ENCODE results near the gene RNF41. TPM values are rescaled to one million over a fixed set of nuclear protein-coding genes. Genes with fewer than 3 reads are reported as not detected.
A peak's percentile ranks its signal among the peaks of the same experiment; 100 is the strongest.

RNF41 gene
- polyA plus RNA-seq, 4 donors: 11.4 to 31.2 (median 18.3) TPM

- Histone ChIP-seq H3K27me3 (ENCODE audit: control insufficient read depth in 3 of 3, insufficient read depth in 3 of 3, low read length in 3 of 3) (no peaks in the 10 kb centered on the region), H3K9me3 (ENCODE audit: control insufficient read depth in 2 of 2, insufficient read depth in 1 of 2, low read depth in 1 of 2, low read length in 1 of 2) (no peaks in the 10 kb centered on the region), H3K4me1 (ENCODE audit: control insufficient read depth in 3 of 3, insufficient read depth in 2 of 3, low read depth in 1 of 3, low read length in 2 of 3) (peaks cover 0 to 31% (median 3%) of the 10 kb centered on the region in 3 donors), H3K36me3 (ENCODE audit: control insufficient read depth in 3 of 3, insufficient read depth in 2 of 3, low read depth in 1 of 3, low read length in 3 of 3) (peaks cover 0 to 24% (median 3%) of the 10 kb centered on the region in 3 donors), H3K27ac (ENCODE audit: low read depth in 1 of 3, low read length in 2 of 3) (peak overlapping the region in 1 of 3 donors; percentile 91), H3K4me3 (ENCODE audit: low read depth in 1 of 3, low read length in 3 of 3) (no peak overlapping the region)
- no peak for FAIRE-seq
- DNase-seq: no peak
- 88 to 90% (median 88%) methylated on average over 7 of the region's 7 CpGs for WGBS, 3 donors
These were observed 7.4 kb upstream of the RNF41 start for GRCh38 chr12:56229082-56229481.

GRCh38 chr12:56224954-56225353 lies 3.2 kb upstream of the RNF41 start:
- WGBS, 3 donors: 33 to 60% (median 35%) methylated on average over 11 of the region's 11 CpGs
- Histone ChIP-seq H3K27me3 (ENCODE audit: control insufficient read depth in 3 of 3, insufficient read depth in 3 of 3, low read length in 3 of 3) (no peaks in the 10 kb centered on the region), H3K4me1 (ENCODE audit: control insufficient read depth in 3 of 3, insufficient read depth in 2 of 3, low read depth in 1 of 3, low read length in 2 of 3) (peaks cover 3 to 50% (median 7%) of the 10 kb centered on the region in 3 donors), H3K4me3 (ENCODE audit: low read depth in 1 of 3, low read length in 3 of 3) (peak overlapping the region; percentile 45 to 74 (median 60)), H3K36me3 (ENCODE audit: control insufficient read depth in 3 of 3, insufficient read depth in 2 of 3, low read depth in 1 of 3, low read length in 3 of 3) (peaks cover 0 to 18% (median 3%) of the 10 kb centered on the region in 3 donors), H3K9me3 (ENCODE audit: control insufficient read depth in 2 of 2, insufficient read depth in 1 of 2, low read depth in 1 of 2, low read length in 1 of 2) (no peaks in the 10 kb centered on the region), H3K27ac (ENCODE audit: low read depth in 1 of 3, low read length in 2 of 3) (peak overlapping the region in 1 of 3 donors; percentile 68)
- FAIRE-seq (no peak), DNase-seq (no peak)

GRCh38 chr12:56224102-56224701 lies 2.5 kb upstream of the RNF41 start, which contains the start of gene NABP2:
NABP2 (plus strand) TSS chr12:56224342; CDS start chr12:56224857, 515 bp downstream.
- peak; percentile 99 for DNase-seq
- FAIRE-seq: no peak
- peak within 1 kb of the TSS; percentile 16 to 97 (median 80) for H3K27ac ChIP-seq (ENCODE audit: low read depth in 1 of 3, low read length in 2 of 3)
- H3K36me3 ChIP-seq (ENCODE audit: control insufficient read depth in 3 of 3, insufficient read depth in 2 of 3, low read depth in 1 of 3, low read length in 3 of 3): peaks cover 0 to 21% (median 3%) of the 10 kb centered on the region in 3 donors
- H3K4me3 ChIP-seq (ENCODE audit: low read depth in 1 of 3, low read length in 3 of 3): peak within 1 kb of the TSS; percentile 45 to 74 (median 60)
- H3K27me3 ChIP-seq (ENCODE audit: control insufficient read depth in 3 of 3, insufficient read depth in 3 of 3, low read length in 3 of 3): no peaks in the 10 kb centered on the region
- H3K4me1 ChIP-seq (ENCODE audit: control insufficient read depth in 3 of 3, insufficient read depth in 2 of 3, low read depth in 1 of 3, low read length in 2 of 3): peaks cover 3 to 43% (median 7%) of the 10 kb centered on the region in 3 donors
- H3K9me3 ChIP-seq (ENCODE audit: control insufficient read depth in 2 of 2, insufficient read depth in 1 of 2, low read depth in 1 of 2, low read length in 1 of 2): no peaks in the 10 kb centered on the region
- 0 to 1% (median 1%) methylated on average over 40 to 41 of the region's 41 CpGs for WGBS, 3 donors

GRCh38 chr12:56223571-56224101 lies 1.9 kb upstream of the RNF41 start:
- 8 to 19% (median 13%) methylated on average over 15 of the region's 15 CpGs for WGBS, 3 donors

GRCh38 chr12:56222531-56222895 lies 791 bp upstream of the RNF41 start:
- H3K4me1 ChIP-seq (ENCODE audit: control insufficient read depth in 3 of 3, insufficient read depth in 2 of 3, low read depth in 1 of 3, low read length in 2 of 3): peaks cover 3 to 36% (median 7%) of the 10 kb centered on the region in 3 donors
- peaks cover 0 to 19% (median 0%) of the 10 kb centered on the region in 3 donors for H3K36me3 ChIP-seq (ENCODE audit: control insufficient read depth in 3 of 3, insufficient read depth in 2 of 3, low read depth in 1 of 3, low read length in 3 of 3)
- peak overlapping the region; percentile 9 to 93 (median 78) for H3K4me3 ChIP-seq (ENCODE audit: low read depth in 1 of 3, low read length in 3 of 3)
- FAIRE-seq: no peak
- no peaks in the 10 kb centered on the region for H3K9me3 ChIP-seq (ENCODE audit: control insufficient read depth in 2 of 2, insufficient read depth in 1 of 2, low read depth in 1 of 2, low read length in 1 of 2)
- H3K27ac ChIP-seq (ENCODE audit: low read depth in 1 of 3, low read length in 2 of 3): peak overlapping the region; percentile 86 to 97 (median 87)
- 0 to 6% (median 6%) methylated on average over 4 of the region's 4 CpGs for WGBS, 3 donors
- peak in 1 of 2 donors; percentile 51 for DNase-seq
- no peaks in the 10 kb centered on the region for H3K27me3 ChIP-seq (ENCODE audit: control insufficient read depth in 3 of 3, insufficient read depth in 3 of 3, low read length in 3 of 3)

More at GRCh38 chr12:56223571-56224101, 1.9 kb upstream of the RNF41 start:
- Histone ChIP-seq H3K4me1 (ENCODE audit: control insufficient read depth in 3 of 3, insufficient read depth in 2 of 3, low read depth in 1 of 3, low read length in 2 of 3) (peaks cover 3 to 37% (median 7%) of the 10 kb centered on the region in 3 donors), H3K27ac (ENCODE audit: low read depth in 1 of 3, low read length in 2 of 3) (peak overlapping the region; percentile 15 to 97 (median 80)), H3K4me3 (ENCODE audit: low read depth in 1 of 3, low read length in 3 of 3) (peak overlapping the region in 2 of 3 donors; percentile 14 to 60), H3K27me3 (ENCODE audit: control insufficient read depth in 3 of 3, insufficient read depth in 3 of 3, low read length in 3 of 3) (no peaks in the 10 kb centered on the region), H3K36me3 (ENCODE audit: control insufficient read depth in 3 of 3, insufficient read depth in 2 of 3, low read depth in 1 of 3, low read length in 3 of 3) (peaks cover 0 to 18% (median 0%) of the 10 kb centered on the region in 3 donors), H3K9me3 (ENCODE audit: control insufficient read depth in 2 of 2, insufficient read depth in 1 of 2, low read depth in 1 of 2, low read length in 1 of 2) (no peaks in the 10 kb centered on the region)
- FAIRE-seq (no peak), DNase-seq (no peak)

GRCh38 chr12:56221232-56221756 lies 428 bp downstream of the RNF41 start:
- peak overlapping the region; percentile 86 to 97 (median 90) for H3K27ac ChIP-seq (ENCODE audit: low read depth in 1 of 3, low read length in 2 of 3)
- peak overlapping the region; percentile 61 to 93 (median 78) for H3K4me3 ChIP-seq (ENCODE audit: low read depth in 1 of 3, low read length in 3 of 3)
- H3K36me3 ChIP-seq (ENCODE audit: control insufficient read depth in 3 of 3, insufficient read depth in 2 of 3, low read depth in 1 of 3, low read length in 3 of 3): peaks cover 0 to 27% (median 4%) of the 10 kb centered on the region in 3 donors
- FAIRE-seq (no peak), DNase-seq (peak; percentile 32 to 71)
- peaks cover 3 to 36% (median 7%) of the 10 kb centered on the region in 3 donors for H3K4me1 ChIP-seq (ENCODE audit: control insufficient read depth in 3 of 3, insufficient read depth in 2 of 3, low read depth in 1 of 3, low read length in 2 of 3)
- WGBS, 3 donors: 1% methylated on average over 14 to 21 of the region's 21 CpGs
- H3K9me3 ChIP-seq (ENCODE audit: control insufficient read depth in 2 of 2, insufficient read depth in 1 of 2, low read depth in 1 of 2, low read length in 1 of 2): no peaks in the 10 kb centered on the region
- H3K27me3 ChIP-seq (ENCODE audit: control insufficient read depth in 3 of 3, insufficient read depth in 3 of 3, low read length in 3 of 3): no peaks in the 10 kb centered on the region

- no peak for FAIRE-seq
- Histone ChIP-seq H3K27ac (ENCODE audit: low read depth in 1 of 3, low read length in 2 of 3) (peak overlapping the region; percentile 86 to 97 (median 90)), H3K36me3 (ENCODE audit: control insufficient read depth in 3 of 3, insufficient read depth in 2 of 3, low read depth in 1 of 3, low read length in 3 of 3) (peaks cover 0 to 24% (median 5%) of the 10 kb centered on the region in 3 donors), H3K27me3 (ENCODE audit: control insufficient read depth in 3 of 3, insufficient read depth in 3 of 3, low read length in 3 of 3) (no peaks in the 10 kb centered on the region), H3K4me1 (ENCODE audit: control insufficient read depth in 3 of 3, insufficient read depth in 2 of 3, low read depth in 1 of 3, low read length in 2 of 3) (peaks cover 3 to 36% (median 7%) of the 10 kb centered on the region in 3 donors), H3K4me3 (ENCODE audit: low read depth in 1 of 3, low read length in 3 of 3) (peak overlapping the region; percentile 61 to 93 (median 78)), H3K9me3 (ENCODE audit: control insufficient read depth in 2 of 2, insufficient read depth in 1 of 2, low read depth in 1 of 2, low read length in 1 of 2) (no peaks in the 10 kb centered on the region)
- DNase-seq: no peak
- 7 to 17% (median 14%) methylated on average over 10 of the region's 10 CpGs for WGBS, 3 donors
These were observed 1.0 kb downstream of the RNF41 start for GRCh38 chr12:56220611-56221231.

GRCh38 chr12:56219840-56220239 lies 1.9 kb downstream of the RNF41 start:
- Histone ChIP-seq H3K4me1 (ENCODE audit: control insufficient read depth in 3 of 3, insufficient read depth in 2 of 3, low read depth in 1 of 3, low read length in 2 of 3) (peaks cover under 1 to 31% (median 7%) of the 10 kb centered on the region in 3 donors), H3K27ac (ENCODE audit: low read depth in 1 of 3, low read length in 2 of 3) (no peak overlapping the region), H3K4me3 (ENCODE audit: low read depth in 1 of 3, low read length in 3 of 3) (no peak overlapping the region), H3K36me3 (ENCODE audit: control insufficient read depth in 3 of 3, insufficient read depth in 2 of 3, low read depth in 1 of 3, low read length in 3 of 3) (peaks cover 0 to 27% (median 7%) of the 10 kb centered on the region in 3 donors), H3K9me3 (ENCODE audit: control insufficient read depth in 2 of 2, insufficient read depth in 1 of 2, low read depth in 1 of 2, low read length in 1 of 2) (no peaks in the 10 kb centered on the region), H3K27me3 (ENCODE audit: control insufficient read depth in 3 of 3, insufficient read depth in 3 of 3, low read length in 3 of 3) (no peaks in the 10 kb centered on the region)
- FAIRE-seq (no peak), DNase-seq (no peak)
- WGBS, 3 donors: 90 to 95% (median 94%) methylated on average over 9 of the region's 9 CpGs
